HG02981 (cell line): ENCODE results near the gene CNGA3.
"Not testable (repeated sequence)": the region's sequence is repeated elsewhere in the genome, so short reads cannot be mapped to it uniquely, and the experiment has no call there.

Experiments
- ATAC-seq: cut with Tn5 transposase; IDR thresholded peaks from one replicate; pipeline ENCODE4 v1.9.1; 2021; ENCODE audit warnings: mild to moderate bottlenecking, moderate library complexity; ENCODE audit not compliant: unreplicated experiment

Gene CNGA3

GRCh38 chr2:98346311-98347236 lies at the start of gene CNGA3:
CNGA3 (plus strand) TSS chr2:98346456; CDS start chr2:98369976, 23,520 bp downstream.
- no peak for ATAC-seq

- no peak for ATAC-seq
Measured at GRCh38 chr2:98297817-98298682, 48.2 kb upstream of the CNGA3 start.

- no peak for ATAC-seq
Measured at GRCh38 chr2:98298683-98299164, 47.5 kb upstream of the CNGA3 start.

GRCh38 chr2:98299211-98299905 lies 46.9 kb upstream of the CNGA3 start:
- no peak for ATAC-seq

- no peak for ATAC-seq
Measured at GRCh38 chr2:98300141-98300874, 45.9 kb upstream of the CNGA3 start.

- no peak for ATAC-seq
Measured at GRCh38 chr2:98301469-98301868, 44.8 kb upstream of the CNGA3 start.

- not testable (repeated sequence) for ATAC-seq
Measured at GRCh38 chr2:98307131-98307696, 39.0 kb upstream of the CNGA3 start.

GRCh38 chr2:98308068-98308467 lies 38.2 kb upstream of the CNGA3 start:
- no peak for ATAC-seq

- ATAC-seq, result no peak
Measured at GRCh38 chr2:98308532-98308931, 37.7 kb upstream of the CNGA3 start.

- ATAC-seq, result no peak
Measured at GRCh38 chr2:98309580-98309979, 36.7 kb upstream of the CNGA3 start.

GRCh38 chr2:98310010-98310409 lies 36.2 kb upstream of the CNGA3 start:
- ATAC-seq, result no peak

- ATAC-seq, result no peak
Measured at GRCh38 chr2:98311090-98311489, 35.2 kb upstream of the CNGA3 start.

GRCh38 chr2:98311771-98312545 lies 34.3 kb upstream of the CNGA3 start:
- no peak for ATAC-seq

- ATAC-seq, result no peak
Measured at GRCh38 chr2:98313492-98314250, 32.6 kb upstream of the CNGA3 start.

- ATAC-seq, result no peak
Measured at GRCh38 chr2:98314251-98314650, 32.0 kb upstream of the CNGA3 start.

- ATAC-seq, result no peak
Measured at GRCh38 chr2:98315957-98316356, 30.3 kb upstream of the CNGA3 start.

GRCh38 chr2:98317214-98317613 lies 29.0 kb upstream of the CNGA3 start:
- ATAC-seq, result no peak

GRCh38 chr2:98320171-98320570 lies 26.1 kb upstream of the CNGA3 start:
- not testable (repeated sequence) for ATAC-seq
